Heart left ventricle (tissue), 16 donors: ENCODE measurements around the gene PIPOX. TPM values are rescaled to one million over a fixed set of nuclear protein-coding genes. Genes with fewer than 3 reads are reported as not detected.

Experiments
- ATAC-seq, 4 donors: fragments of 200-7000 bp; cut with Tn5 transposase; one replicate each; pipeline ENCODE4 v1.9.1; 2020 to 2022; ENCODE audit warnings: moderate library complexity in 4 of 4, mild to moderate bottlenecking in 3 of 4, moderate number of reproducible peaks in 1 of 4
- DNase-seq, 5 donors: peaks; one replicate each; pipeline ENCODE4 v3.0.0-alpha.2; 2020
- H3K27ac ChIP-seq, 12 donors: fragments of 200-600 bp; sonication (generic) in 4 of 12; one replicate each; pipeline versions ENCODE4 v1.5.0 to v1.8.0; 2016 to 2022; ENCODE audit warnings: mild to moderate bottlenecking in 2 of 12
- H3K27me3 ChIP-seq, 9 donors: fragments of 200-600 bp; sonication (generic) in 2 of 9; one replicate each; pipeline versions ENCODE4 v1.5.1 to v1.8.0; 2016 to 2022; ENCODE audit warnings: mild to moderate bottlenecking in 3 of 9
- H3K36me3 ChIP-seq, 9 donors: fragments of 200-600 bp; sonication (generic) in 2 of 9; one replicate each; pipeline versions ENCODE4 v1.5.0 to v1.8.0; 2018 to 2022; ENCODE audit warnings: mild to moderate bottlenecking in 2 of 9
- H3K4me1 ChIP-seq, 12 donors: fragments of 200-600 bp; sonication (generic) in 4 of 12; one replicate each; pipeline versions ENCODE4 v1.5.0 to v1.8.0; 2016 to 2022; ENCODE audit warnings: mild to moderate bottlenecking in 3 of 12
- H3K4me3 ChIP-seq, 12 donors: fragments of 200-600 bp; sonication (generic) in 4 of 12; one replicate each; pipeline versions ENCODE4 v1.5.0 to v1.8.0; 2017 to 2022; ENCODE audit warnings: mild to moderate bottlenecking in 9 of 12, moderate library complexity in 4 of 12
- H3K9me3 ChIP-seq, 12 donors: fragments of 200-600 bp; sonication (generic) in 4 of 12; one replicate each; pipeline versions ENCODE4 v1.5.0 to v1.8.0; 2016 to 2022; ENCODE audit warnings: mild to moderate bottlenecking in 1 of 12
- CTCF ChIP-seq, 12 donors: fragments of 200-600 bp; sonication (generic) in 4 of 12; IDR thresholded peaks; one replicate each; pipeline versions ENCODE4 v1.5.0 to v1.8.0; 2018 to 2022; ENCODE audit warnings: antibody characterized with exemption in 12 of 12, mild to moderate bottlenecking in 5 of 12
- POLR2A ChIP-seq, 2 donors: fragments of 450-650 bp; IDR thresholded peaks; one replicate each; pipeline ENCODE4 v1.6.1; 2017; ENCODE audit warnings: antibody characterized with exemption in 2 of 2, mild to moderate bottlenecking in 2 of 2, moderate library complexity in 2 of 2
- WGBS, 4 donors: extraction: QIAGEN DNeasy Blood & Tissue Kit in 2 of 4; methylation state at CpG; one replicate each; pipeline versions ENCODE4 v1.1.5 to v1.1.7; 2013 to 2018; 5-methylcytosine and 5-hydroxymethylcytosine counted together
- intact Hi-C, 10 donors: fragments of 100-400 bp; cut with DNase I; formaldehyde crosslinking; loops; one replicate each; pipeline versions ENCODE4 v1.11.1 to v1.14.2; 2022
- polyA plus RNA-seq, 2 donors: library from polyadenylated mRNA; stranded (reverse); fragments of 200-250 nt; gene quantifications; one replicate each; pipeline ENCODE4 v1.2.3, GENCODE V29; 2013
- total RNA-seq, 9 donors: library from RNA; depleted of rRNA in 2 of 9; stranded (reverse); fragments of >200 nt in 2 of 9; fragmentation: NEBNext Ultra II Directional in 3 of 9; extraction: Animal tissue kit (Norgen Biotek cat#: 25700) in 3 of 9; gene quantifications; one replicate each; pipeline versions ENCODE4 v1.1.0 to v1.2.4, GENCODE V29; 2016 to 2023
- donor health status: ischemic (EF 13 %, LVEDD 7.1; RV severe dilation, severe dysfunction).
- donor health status: healthy with polysubstance abuse.
- donor health status: DM: no; HTN: yes; CAD: no.
- donor health status: DM: no; HTN: no; CAD: no.
- donor health status: ischemic (EF 25% LVEDD 6.9; RV normal size, moderate dysfunction).
- donor health status: ischemic (EF 25% LVEDD 5.7; RV mildly dilated, moderate dysfunction).
- donor health status: healthy.
- donor health status: DM: yes; HTN: yes; CAD: no.
- donor health status: ischemic (EF 35%, LVEDD 5.7; RV mildly dilated, moderate dysfunction).
- donor health status: nonischemic (EF 11% LVEDD 7.7; RV severe dilation, severe dysfunction).
- donor health status: DM: yes; HTN: yes; CAD: no.
- donor health status: PGD.
- donor health status: ischemic (EF 29% LVEDD 5.4; RV normal size, mild dysfunction).
- donor health status: nonischemic (EF 23%, LVEDD 6.1; RV moderate dilation, normal function).

The PIPOX gene
- total and polyA plus RNA-seq, 11 donors: 0.11 to 5.2 (median 0.84) TPM; not detected in 1

GRCh38 chr17:29060475-29060874, 17.5 kb downstream of the PIPOX start:
- ATAC-seq (peak in 3 of 4 donors; percentile 25 to 38 (median 30)), DNase-seq (no peak)
- Histone ChIP-seq H3K4me1 (peaks cover 0 to 16% (median 6%) of the 10 kb centered on the region in 12 donors), H3K36me3 (no peaks in the 10 kb centered on the region), H3K4me3 (peak overlapping the region in 1 of 12 donors; percentile 12), H3K9me3 (no peaks in the 10 kb centered on the region), H3K27ac (peak overlapping the region in 1 of 12 donors; percentile 13), H3K27me3 (no peaks in the 10 kb centered on the region)
- intact Hi-C loops: no loop called here
- TF ChIP-seq CTCF (IDR thresholded peaks at IDR 0.05): no peak
- no peak for TF ChIP-seq POLR2A (IDR thresholded peaks at IDR 0.05)
- WGBS, 4 donors: 21 to 35% (median 32%) methylated on average over 6 of the region's 6 CpGs

DNA sequence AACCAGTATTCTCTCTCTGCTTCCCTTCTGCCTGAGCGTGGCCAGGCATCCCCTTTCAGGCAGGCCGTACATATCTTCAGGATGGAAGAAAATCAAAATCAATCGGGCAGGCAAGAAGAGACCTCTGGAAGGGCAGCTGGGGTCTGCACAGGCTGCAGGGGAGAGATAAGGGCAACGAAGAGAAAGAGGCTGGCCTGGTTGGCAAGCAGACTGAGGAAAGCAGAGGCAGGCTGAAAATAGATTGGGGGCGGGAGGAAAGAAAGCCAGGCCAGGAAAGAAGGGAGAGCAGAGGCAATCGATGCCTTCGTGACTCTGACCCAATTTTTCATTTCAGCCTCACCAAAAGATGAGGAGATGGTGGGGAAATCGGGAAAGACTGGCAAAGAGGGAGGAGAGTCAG, 18.1 kb downstream of the PIPOX start:
- Histone ChIP-seq H3K27me3 (no peaks in the 10 kb centered on the region), H3K9me3 (no peaks in the 10 kb centered on the region), H3K27ac (peak overlapping the region in 1 of 12 donors; percentile 48), H3K4me1 (peaks cover 0 to 16% (median 6%) of the 10 kb centered on the region in 12 donors), H3K4me3 (peak overlapping the region in 5 of 12 donors; percentile 1 to 29 (median 9)), H3K36me3 (no peaks in the 10 kb centered on the region)
- ATAC-seq (peak; percentile 48 to 81 (median 68)), DNase-seq (no peak)
- TF ChIP-seq POLR2A (IDR thresholded peaks at IDR 0.05) (no peak), CTCF (IDR thresholded peaks at IDR 0.05) (no peak)
- WGBS, 4 donors: 27 to 33% (median 30%) methylated on average over 8 of the region's 8 CpGs
- intact Hi-C loops: no loop called here

DNA sequence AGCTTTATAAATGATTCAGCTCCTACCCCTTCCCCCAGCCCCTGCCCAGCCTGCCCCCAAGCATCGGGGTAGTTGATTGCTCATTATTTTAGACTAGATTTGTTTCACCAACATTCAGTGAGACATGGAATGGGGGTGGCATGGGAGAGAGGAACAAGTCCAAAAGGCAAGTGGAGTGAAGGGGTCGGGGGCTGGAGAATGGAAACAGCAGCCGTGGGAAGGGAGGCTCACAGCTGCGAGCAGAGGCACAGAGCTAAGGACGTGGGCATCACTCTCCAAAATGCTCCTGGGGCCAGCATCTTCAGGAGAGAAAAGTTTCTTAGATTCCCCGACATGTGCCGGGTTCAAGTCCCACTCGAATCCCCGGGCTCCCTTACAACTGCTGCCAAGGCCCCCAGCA, 19.3 kb downstream of the PIPOX start:
- intact Hi-C loops: no loop called here
- DNase-seq (no peak), ATAC-seq (no peak)
- Histone ChIP-seq H3K9me3 (no peaks in the 10 kb centered on the region), H3K27ac (no peak overlapping the region), H3K27me3 (no peaks in the 10 kb centered on the region), H3K4me3 (no peak overlapping the region), H3K36me3 (no peaks in the 10 kb centered on the region), H3K4me1 (peaks cover 0 to 16% (median 6%) of the 10 kb centered on the region in 12 donors)
- WGBS, 4 donors: 94 to 96% (median 94%) methylated on average over 9 of the region's 9 CpGs
- TF ChIP-seq CTCF (IDR thresholded peaks at IDR 0.05) (no peak), POLR2A (IDR thresholded peaks at IDR 0.05) (no peak)

GRCh38 chr17:29063992-29064391, 21.1 kb downstream of the PIPOX start:
- Histone ChIP-seq H3K27me3 (no peaks in the 10 kb centered on the region), H3K4me1 (peaks cover 0 to 16% (median 6%) of the 10 kb centered on the region in 12 donors), H3K4me3 (no peak overlapping the region), H3K9me3 (no peaks in the 10 kb centered on the region), H3K27ac (peak overlapping the region in 2 of 12 donors; percentile 19 to 54), H3K36me3 (no peaks in the 10 kb centered on the region)
- WGBS, 4 donors: 81 to 86% (median 82%) methylated on average over 7 of the region's 7 CpGs
- intact Hi-C loops: no loop called here
- ATAC-seq: no peak
- no peak for TF ChIP-seq POLR2A (IDR thresholded peaks at IDR 0.05)
- no peak for DNase-seq

DNA sequence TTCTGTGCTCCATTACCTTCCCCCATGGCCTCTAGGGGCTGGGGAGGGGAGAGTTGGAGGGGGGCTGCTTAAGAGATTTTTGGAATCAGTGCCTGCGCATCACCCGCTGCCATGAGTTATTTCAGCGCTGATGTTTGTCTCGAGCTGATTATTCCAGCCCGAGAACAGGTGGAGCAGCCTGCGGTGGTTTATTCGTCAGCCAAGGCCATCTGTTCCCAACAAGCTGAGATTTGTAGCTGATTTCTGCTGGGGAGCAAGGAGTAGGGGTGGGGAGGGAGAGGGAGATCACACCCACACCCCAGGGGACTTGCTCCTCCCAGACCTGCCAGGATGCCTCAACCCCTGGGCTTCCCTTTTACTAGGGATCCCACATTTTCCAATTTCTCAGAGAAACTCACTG, 23.1 kb downstream of the PIPOX start:
- no peak for DNase-seq
- H3K27ac ChIP-seq: no peak overlapping the region
- 87 to 94% (median 90%) methylated on average over 7 of the region's 7 CpGs for WGBS, 4 donors
- peaks cover 0 to 25% (median 9%) of the 10 kb centered on the region in 12 donors for H3K4me1 ChIP-seq
- H3K27me3 ChIP-seq: no peaks in the 10 kb centered on the region
- H3K4me3 ChIP-seq: no peak overlapping the region
- H3K36me3 ChIP-seq: no peaks in the 10 kb centered on the region
- H3K9me3 ChIP-seq: no peaks in the 10 kb centered on the region
- TF ChIP-seq POLR2A (IDR thresholded peaks at IDR 0.05): no peak
- TF ChIP-seq CTCF (IDR thresholded peaks at IDR 0.05): no peak
- no peak for ATAC-seq
- intact Hi-C loops: loop anchor here in 2 of 10 donors (5.0 kb wide), 2 partner anchors 59 to 94 kb away; partner anchors contain the start of gene SEZ6 (in 1 of the 2)
